ENCODE results near the gene MGME1.
A peak's percentile ranks its signal among the peaks of the same experiment; 100 is the strongest.

The MGME1 gene

DNA sequence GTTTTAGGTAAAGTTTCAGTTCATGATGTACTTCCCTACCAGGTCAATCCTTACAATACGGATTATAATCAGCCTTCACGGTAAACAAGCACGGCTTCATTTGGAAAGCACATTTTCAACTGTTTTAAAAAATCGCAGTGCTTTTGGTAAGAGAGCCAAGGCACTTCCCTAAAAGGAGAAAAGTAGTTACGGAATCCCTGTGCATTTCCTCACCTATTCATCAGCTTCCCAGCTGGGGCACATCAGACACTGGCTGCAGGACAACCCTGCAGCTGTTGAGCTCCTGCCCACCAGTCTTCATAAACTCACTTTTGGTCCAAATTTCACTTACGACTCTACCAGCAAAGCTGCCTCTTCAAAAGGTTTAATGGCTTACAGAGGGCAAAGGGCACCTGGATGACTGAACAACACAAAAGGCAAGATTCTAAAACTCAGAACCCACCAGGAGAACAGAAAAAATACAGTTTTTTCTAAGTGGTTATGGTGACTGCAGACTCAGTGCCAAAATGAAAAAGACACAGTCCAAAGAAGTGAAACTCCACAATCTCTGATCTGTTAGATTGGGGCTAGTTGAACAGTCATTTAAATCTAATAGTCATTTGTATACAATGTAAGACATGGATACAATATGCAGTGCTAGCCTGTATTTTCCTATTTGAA, 7.8 kb upstream of the MGME1 start:
- no peak for DNase-seq

GRCh38 chr20:17961587-17961940, 7.3 kb upstream of the MGME1 start:
- no peak for DNase-seq

DNA sequence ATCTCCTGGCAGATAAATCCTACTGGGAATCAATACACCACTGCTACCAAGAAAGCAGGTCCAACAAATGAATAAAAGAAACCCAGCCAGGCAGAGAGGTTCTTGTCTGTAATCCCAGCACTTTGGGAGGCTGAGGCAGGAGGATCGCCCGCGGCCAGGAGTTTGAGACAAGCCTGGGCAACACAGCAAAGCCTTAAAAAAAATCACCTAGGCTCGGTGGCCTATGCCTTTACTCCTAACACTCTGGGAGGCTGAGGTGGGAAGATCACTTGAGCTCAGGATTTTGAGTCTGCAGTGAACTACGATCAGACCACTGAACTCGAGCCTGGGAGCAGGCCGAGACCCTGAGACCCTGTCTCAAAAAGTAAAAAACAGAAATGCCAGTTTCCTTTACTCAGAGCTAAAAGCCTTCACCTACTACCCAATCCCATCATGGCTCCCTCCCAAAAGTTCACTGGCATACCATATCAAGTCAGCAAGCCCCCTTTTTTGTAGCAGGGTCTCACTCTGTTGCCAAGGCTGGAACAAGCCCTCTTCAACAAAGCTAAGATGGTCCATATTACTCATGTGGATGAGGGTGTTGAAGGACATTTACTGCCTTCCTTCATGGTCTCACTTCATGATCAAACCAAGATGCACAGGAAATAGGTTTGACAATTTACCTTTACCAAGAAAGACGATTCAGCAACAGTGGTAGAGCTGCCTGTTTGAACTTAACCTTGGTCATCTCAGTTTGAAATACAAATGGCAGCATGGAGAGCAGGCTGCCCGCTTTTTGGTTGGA, 5.5 kb upstream of the MGME1 start:
- no peak for DNase-seq

DNA sequence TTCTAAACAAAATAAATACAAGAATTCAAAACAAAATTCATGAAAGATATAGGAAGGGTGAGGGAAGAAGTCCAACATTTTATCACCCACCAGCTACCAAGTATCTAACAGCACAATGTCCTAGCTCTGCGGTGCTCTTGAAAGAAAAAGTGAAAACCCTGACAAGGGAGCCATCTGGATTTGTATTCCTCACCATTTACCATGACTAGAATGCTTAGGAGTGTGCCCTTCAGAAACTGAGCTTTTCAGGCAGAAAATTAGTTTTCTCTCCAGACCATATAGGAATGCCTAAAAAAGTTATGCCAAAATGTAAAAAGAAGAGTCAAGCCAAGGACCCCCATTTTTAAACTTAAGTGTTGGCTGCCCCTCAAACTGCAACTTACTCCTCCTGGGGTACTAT, 4.7 kb upstream of the MGME1 start:
- DNase-seq, result no peak

GRCh38 chr20:17964632-17965031, 4.2 kb upstream of the MGME1 start:
- no peak for DNase-seq

DNA sequence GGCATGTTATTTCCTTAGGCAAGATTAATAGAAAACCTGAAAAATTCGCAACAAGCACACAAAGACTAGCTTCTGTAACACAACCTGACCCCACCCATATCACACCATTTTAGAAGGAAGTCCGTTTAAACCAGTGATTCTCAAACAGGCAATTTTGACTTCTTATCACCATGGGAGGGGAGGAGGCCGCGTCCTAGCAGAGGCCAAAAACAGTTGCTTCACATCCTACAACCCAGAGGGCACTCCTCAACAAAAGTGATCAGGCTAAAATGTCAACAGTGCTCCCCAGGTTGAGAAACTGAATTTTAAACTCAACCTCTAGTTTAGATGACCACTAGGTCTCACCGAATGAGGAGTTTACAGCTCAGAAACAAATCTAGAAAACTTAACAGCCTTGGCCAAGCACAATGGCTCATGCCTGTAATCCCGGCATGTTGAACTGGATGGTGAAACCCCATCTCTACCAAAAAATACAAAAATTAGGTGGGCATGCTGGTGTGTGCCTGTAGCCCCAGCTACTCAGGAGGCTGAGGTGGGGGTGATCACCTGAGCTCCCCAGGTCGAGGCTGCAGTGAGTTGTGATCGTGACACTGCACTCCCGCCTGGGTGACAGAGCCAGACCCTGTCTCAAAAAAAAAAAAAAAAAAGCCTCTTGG, 3.6 kb upstream of the MGME1 start:
- DNase-seq, result no peak

DNA sequence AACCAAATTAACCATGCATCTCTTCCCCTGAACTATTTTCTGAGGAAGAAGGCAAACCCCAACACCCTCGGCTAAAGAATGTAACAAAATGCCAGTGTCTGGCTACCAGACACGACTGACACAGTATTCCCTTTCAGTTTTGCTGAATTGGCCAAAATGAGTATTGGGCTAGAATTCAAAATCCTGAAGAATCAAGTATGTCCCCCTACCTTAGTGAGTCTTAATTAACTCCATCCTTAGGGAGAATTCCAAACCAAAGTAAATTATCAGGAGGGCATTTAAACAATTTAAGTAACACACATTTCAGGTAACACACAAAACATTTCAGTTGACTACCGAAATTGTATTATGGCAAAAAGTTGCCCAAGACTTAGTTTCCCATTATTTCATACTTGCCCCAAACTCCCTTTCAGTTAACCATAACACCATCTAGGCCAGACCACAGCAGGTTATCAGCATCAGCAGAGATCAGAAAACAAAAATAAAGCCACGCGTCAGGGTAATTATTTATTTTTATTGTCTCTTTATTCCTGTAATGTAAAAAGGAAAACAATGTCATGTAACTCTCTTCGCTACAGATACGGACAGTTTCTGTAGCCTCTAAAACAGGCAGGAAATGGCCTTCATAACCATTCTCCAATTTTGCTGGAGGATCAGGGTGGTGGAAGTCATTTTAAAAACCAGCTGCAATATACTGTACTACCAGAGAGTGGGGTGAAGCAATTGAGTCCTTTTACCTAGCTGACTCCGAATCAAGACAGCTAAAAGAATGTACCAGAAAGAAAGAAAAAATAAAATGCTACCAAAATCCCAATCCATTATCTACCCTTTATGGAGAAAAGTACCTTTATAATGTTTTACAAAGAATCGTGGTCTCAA, 2.1 kb upstream of the MGME1 start:
- DNase-seq, result no peak

GRCh38 chr20:17967521-17968365, 1.1 kb upstream of the MGME1 start:
- DNase-seq, result no peak

DNA sequence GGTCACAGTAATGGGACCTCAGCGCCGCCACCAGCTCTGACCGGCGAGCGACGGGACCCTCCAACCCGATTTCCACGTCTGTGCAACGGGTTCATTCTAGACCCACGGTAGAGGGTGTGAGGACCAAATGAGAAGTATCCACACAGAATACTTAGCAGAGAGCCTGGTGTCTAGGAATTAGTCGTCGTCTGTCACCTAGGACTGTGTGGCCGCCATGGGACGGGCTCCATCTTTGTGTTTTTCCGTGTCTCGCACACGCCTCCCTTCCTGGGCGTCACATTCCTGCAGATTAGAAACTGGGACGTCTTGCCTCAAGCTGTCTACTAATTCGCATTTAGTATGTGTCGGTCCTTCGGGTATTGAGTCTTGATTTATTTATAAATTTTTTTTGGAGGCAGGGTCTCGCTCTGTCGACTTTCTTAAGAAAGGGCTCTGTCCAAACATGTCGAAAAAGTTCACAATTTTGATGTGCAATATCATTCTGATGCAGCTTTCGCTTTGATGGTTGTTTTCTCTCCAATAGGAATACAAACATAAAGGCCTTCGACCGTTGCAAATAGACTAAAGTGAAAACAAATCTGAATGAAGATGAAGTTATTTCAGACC, 563 bp downstream of the MGME1 start:
- peak; percentile 32 for DNase-seq

DNA sequence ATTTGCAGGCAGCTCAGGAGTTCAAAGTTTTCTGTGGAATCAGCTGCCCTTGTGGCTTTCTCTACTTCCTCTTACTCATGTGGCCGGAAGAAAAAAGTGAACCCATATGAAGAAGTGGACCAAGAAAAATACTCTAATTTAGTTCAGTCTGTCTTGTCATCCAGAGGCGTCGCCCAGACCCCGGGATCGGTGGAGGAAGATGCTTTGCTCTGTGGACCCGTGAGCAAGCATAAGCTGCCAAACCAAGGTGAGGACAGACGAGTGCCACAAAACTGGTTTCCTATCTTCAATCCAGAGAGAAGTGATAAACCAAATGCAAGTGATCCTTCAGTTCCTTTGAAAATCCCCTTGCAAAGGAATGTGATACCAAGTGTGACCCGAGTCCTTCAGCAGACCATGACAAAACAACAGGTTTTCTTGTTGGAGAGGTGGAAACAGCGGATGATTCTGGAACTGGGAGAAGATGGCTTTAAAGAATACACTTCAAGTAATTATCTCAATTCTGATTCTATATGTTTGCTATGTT, 1.1 kb downstream of the MGME1 start:
- no peak for DNase-seq

DNA sequence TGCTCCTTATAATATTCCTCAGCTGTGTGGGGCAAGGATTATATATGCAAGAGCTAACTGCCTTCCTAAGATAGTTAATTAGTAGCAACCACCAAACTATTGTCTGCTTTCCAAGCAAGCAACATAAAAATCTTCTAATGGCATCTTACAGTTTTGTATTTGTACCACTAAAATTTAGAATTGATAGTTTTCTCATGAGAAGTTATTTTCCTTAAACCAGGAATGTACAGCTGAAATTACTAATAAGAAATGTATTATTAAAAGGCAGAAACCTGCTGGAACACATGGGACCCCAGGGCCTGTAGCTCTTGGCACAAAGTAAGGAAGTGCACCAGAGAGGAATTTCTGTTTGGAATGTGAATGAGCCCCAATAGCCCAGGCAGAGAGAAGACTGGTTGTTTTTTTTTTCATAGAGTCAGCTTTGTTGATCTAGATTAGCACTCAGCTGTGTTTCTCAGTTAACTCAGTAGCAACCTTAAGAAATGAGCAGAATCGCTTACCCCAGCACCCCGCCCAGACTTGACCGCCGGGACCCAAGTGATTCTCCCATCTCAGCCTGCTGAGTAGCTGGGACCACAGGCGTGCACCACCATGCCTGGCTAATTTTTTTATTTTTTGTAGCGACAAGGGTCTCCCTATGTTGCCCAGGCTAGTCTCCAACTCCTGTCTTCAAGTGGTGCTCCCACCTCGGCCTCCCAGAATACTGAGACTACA, 2.6 kb downstream of the MGME1 start:
- no peak for DNase-seq

DNA sequence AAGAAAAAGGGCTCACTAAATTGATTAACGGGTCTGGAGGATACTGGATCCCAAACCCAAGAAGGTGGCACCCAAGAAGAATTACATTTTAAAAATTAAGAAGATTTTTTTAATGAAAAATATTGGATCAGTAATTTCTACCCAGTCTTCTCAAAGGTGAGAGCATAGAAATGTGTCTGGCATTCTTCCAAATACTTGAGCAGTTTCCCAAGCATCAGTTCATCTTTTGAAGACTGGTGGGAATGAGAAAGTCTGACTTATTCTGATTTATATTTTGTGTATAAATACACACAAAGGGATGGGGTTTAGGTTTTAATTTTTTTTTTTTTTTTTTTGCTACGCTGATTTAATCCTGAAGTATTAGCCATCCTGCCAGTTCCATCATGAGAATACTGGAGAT, 3.3 kb downstream of the MGME1 start:
- no peak for DNase-seq

GRCh38 chr20:17976305-17976704, 7.5 kb downstream of the MGME1 start:
- no peak for DNase-seq

DNA sequence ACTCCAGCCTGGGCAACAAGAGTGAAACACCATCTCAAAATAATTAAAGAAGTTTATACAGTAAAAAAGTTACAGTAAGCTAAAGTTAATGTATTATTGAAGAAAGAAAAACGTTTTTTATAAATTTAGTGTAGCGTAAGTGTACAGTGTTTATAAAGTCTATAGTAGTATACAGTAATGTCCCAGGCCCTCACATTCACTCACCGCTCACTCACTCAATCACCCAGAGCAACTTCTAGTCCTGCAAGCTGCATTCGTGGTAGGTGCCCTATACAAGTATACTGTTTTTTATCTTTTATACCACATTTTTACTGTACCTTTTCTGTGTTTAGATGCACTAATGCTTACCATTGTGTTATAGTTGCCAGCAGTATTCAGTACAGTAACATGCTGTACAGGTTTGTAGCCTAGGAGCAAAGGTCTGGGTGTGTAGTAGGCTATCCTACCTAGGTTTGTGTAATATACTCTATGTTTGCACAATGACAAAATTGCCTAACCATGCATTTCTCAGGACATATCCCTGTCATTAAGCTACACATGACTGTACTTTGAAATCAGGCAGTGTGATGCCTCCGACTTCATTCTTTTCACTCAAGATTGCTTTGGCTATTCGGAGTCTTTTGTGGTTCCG, 16.7 kb downstream of the MGME1 start:
- no peak for DNase-seq

DNA sequence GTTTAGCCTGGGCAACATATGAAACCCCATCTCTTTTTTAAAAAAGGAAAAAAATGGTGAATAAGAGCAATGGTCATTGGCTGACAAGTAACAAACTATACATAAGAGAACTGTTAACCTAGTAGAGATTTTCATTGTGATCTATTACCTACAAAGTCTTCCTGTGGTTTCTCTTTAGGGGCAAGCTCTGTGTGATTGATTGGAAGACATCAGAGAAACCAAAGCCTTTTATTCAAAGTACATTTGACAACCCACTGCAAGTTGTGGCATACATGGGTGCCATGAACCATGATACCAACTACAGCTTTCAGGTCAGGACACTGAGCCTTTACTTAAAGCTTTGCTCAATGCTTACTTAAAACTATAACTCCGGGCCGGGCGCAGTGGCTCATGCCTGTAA, 19.2 kb downstream of the MGME1 start:
- no peak for DNase-seq

- no peak for DNase-seq
These were observed 21.6 kb downstream of the MGME1 start for GRCh38 chr20:17990278-17990972.

- DNase-seq, result peak; percentile 22
These were observed 23.4 kb downstream of the MGME1 start for GRCh38 chr20:17992224-17992637.

DNA sequence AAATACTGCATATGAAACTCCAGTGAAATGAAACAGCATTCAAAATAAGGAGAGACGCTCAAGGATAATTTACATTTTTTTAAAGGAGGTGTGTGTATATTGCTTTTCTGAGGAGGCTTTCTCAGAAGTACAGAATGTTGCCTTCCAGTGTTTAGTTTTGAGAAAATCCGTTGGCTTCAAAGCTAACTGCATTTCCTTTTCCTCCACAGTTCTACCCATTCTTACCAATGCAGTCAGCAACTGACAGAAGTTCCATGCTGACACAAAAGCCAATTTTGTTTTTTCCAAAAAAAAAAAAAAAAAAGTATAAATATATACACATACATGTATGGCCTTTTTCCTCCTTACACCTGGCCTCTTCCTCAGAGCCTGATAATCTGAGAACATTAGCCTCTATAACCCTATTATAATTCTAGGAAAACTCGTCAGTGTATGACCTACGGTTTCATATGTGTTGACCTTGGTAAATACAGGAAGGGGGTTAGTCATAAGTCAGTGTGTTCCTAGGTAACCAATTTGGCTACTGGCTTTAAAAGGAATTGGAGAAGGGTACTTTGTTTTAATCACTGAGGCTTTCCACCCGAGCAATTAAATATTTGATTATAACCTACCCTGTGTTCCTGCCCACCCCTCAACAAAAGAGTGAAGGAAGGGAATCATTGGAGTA, 24.2 kb downstream of the MGME1 start:
- DNase-seq, result no peak

- DNase-seq, result no peak
These were observed 24.7 kb downstream of the MGME1 start for GRCh38 chr20:17993546-17993945.
